B cell (primary cell): ENCODE data around the gene TBC1D21. TPM values are rescaled to one million over a fixed set of nuclear protein-coding genes. Genes with fewer than 3 reads are reported as not detected.

Experiments used
- ATAC-seq: fragments of 200-7000 bp; cut with Tn5 transposase; one replicate; pipeline ENCODE4 v1.10.0; 2021; ENCODE audit warnings: low read depth, mild to moderate bottlenecking, moderate number of reproducible peaks, moderate library complexity
- CTCF ChIA-PET: fragments of 350-600 bp; sonication (Branson Sonifier 250); formaldehyde crosslinking; loops from one replicate; lab custom pipeline; 2021; ENCODE audit warnings: antibody characterized with exemption, inconsistent platforms; lab: Charles Lee
- POLR2A ChIA-PET: fragments of 350-600 bp; sonication (Branson Sonifier 250); formaldehyde crosslinking; loops from one replicate; lab custom pipeline; 2021; ENCODE audit warnings: antibody characterized with exemption; lab: Charles Lee
- DNase-seq: peaks from one replicate; pipeline ENCODE4 v3.0.0; 2013
- H2AFZ ChIP-seq: 2 replicates; pipeline ENCODE4 v1.6.1; 2012; ENCODE audit warnings: mild to moderate bottlenecking, low read depth, low read length; ENCODE audit not compliant: insufficient read depth, poor library complexity, severe bottlenecking
- H3K27ac ChIP-seq, 2 donors: 1 replicate in 1 of 2; 2 replicates in 1 of 2; pipeline ENCODE4 v1.5.1; 2012 to 2013; ENCODE audit warnings: low read length in 2 of 2, mild to moderate bottlenecking in 2 of 2, moderate library complexity in 1 of 2
- H3K27me3 ChIP-seq, 4 experiments: fragments of 200-600 bp in 1 of 4; sonication (generic) in 1 of 4; replicated peaks in 1 of 4; 1 replicate in 2 of 4; 2 replicates in 2 of 4; pipeline versions ENCODE4 v1.6.1 to v1.7.0; 2013 to 2016; ENCODE audit warnings: low read length in 3 of 4, mild to moderate bottlenecking in 2 of 4, mixed read lengths in 1 of 4, moderate library complexity in 1 of 4; ENCODE audit not compliant: insufficient read depth in 4 of 4, control insufficient read depth in 3 of 4; ENCODE audit errors: control extremely low read depth in 1 of 4
- H3K36me3 ChIP-seq, 2 experiments: replicated peaks in 1 of 2; 1 replicate in 1 of 2; 2 replicates in 1 of 2; pipeline versions ENCODE4 v1.6.1 to v1.7.1; 2013; ENCODE audit warnings: low read length in 1 of 2; ENCODE audit not compliant: insufficient read depth in 2 of 2, control insufficient read depth in 1 of 2; ENCODE audit errors: control extremely low read depth in 1 of 2, extremely low read depth in 1 of 2
- H3K4me1 ChIP-seq, 2 donors: fragments of 200-600 bp in 1 of 2; sonication (generic) in 1 of 2; 1 replicate in 1 of 2; 2 replicates in 1 of 2; pipeline versions ENCODE4 v1.5.1 to v1.6.1; 2013 to 2017; ENCODE audit warnings: low read length in 2 of 2; ENCODE audit not compliant: control insufficient read depth in 2 of 2, insufficient read depth in 2 of 2
- H3K4me2 ChIP-seq: replicated peaks from 2 replicates; pipeline ENCODE3; 2012; ENCODE audit warnings: mild to moderate bottlenecking, low read depth, low read length; ENCODE audit not compliant: poor library complexity, severe bottlenecking
- H3K4me3 ChIP-seq, 5 experiments: fragments of 200-600 bp in 1 of 5; sonication (generic) in 1 of 5; 1 replicate in 3 of 5; 2 replicates in 2 of 5; pipeline versions ENCODE4 v1.5.1 to v1.7.0; 2011 to 2016; ENCODE audit warnings: low read length in 4 of 5, mild to moderate bottlenecking in 4 of 5, low read depth in 2 of 5, control low read depth in 1 of 5, moderate library complexity in 1 of 5; ENCODE audit not compliant: insufficient read depth in 1 of 5; ENCODE audit errors: control extremely low read depth in 1 of 5, extremely low read depth in 1 of 5
- H3K79me2 ChIP-seq: fragments of 200-600 bp; sonication (generic); one replicate; pipeline ENCODE4 v1.6.0; 2016; ENCODE audit warnings: low read length; ENCODE audit not compliant: control insufficient read depth, insufficient read depth
- H3K9ac ChIP-seq: fragments of 200-600 bp; sonication (generic); 2 replicates; pipeline ENCODE4 v1.6.1; 2017; ENCODE audit warnings: mild to moderate bottlenecking, low read length, moderate library complexity
- H3K9me3 ChIP-seq, 3 donors: one replicate each; pipeline versions ENCODE4 v1.6.1 to v1.7.1; 2013; ENCODE audit warnings: low read length in 2 of 3; ENCODE audit not compliant: control insufficient read depth in 2 of 3, insufficient read depth in 1 of 3; ENCODE audit errors: control extremely low read depth in 1 of 3
- H4K20me1 ChIP-seq: 2 replicates; pipeline ENCODE4 v1.6.0; 2012; ENCODE audit warnings: mild to moderate bottlenecking, low read length; ENCODE audit not compliant: insufficient read depth, control insufficient read depth, poor library complexity, severe bottlenecking
- H3K27ac Mint-ChIP-seq: one replicate; pipeline ENCODE4 v1.8.0; 2021; ENCODE audit warnings: mixed read lengths
- H3K27me3 Mint-ChIP-seq: one replicate; pipeline ENCODE4 v1.8.0; 2021; ENCODE audit warnings: mixed read lengths
- H3K4me1 Mint-ChIP-seq: one replicate; pipeline ENCODE4 v1.8.0; 2021; ENCODE audit warnings: mixed read lengths
- H3K4me3 Mint-ChIP-seq: one replicate; pipeline ENCODE4 v1.8.0; 2021; ENCODE audit warnings: mixed read lengths
- H3K9me3 Mint-ChIP-seq: one replicate; pipeline ENCODE4 v1.8.0; 2022; ENCODE audit warnings: mixed read lengths; ENCODE audit not compliant: insufficient read depth
- CTCF ChIP-seq: fragments of 200-600 bp; IDR thresholded peaks from one replicate; pipeline ENCODE4 v1.8.0; 2022; ENCODE audit warnings: antibody characterized with exemption, mild to moderate bottlenecking
- EZH2 ChIP-seq: IDR thresholded peaks from 2 replicates; pipeline ENCODE4 v1.6.1; 2012; ENCODE audit warnings: borderline replicate concordance, low read depth, mild to moderate bottlenecking, moderate library complexity, low read length; ENCODE audit not compliant: insufficient read depth, poor library complexity, severe bottlenecking
- WGBS: methylation state at CpG from one replicate; pipeline ENCODE4 v1.1.5; 2013; ENCODE audit warnings: missing lambda C conversion rate; ENCODE audit not compliant: insufficient coverage; 5-methylcytosine and 5-hydroxymethylcytosine counted together
- intact Hi-C: fragments of 100-400 bp; cut with micrococcal nuclease; formaldehyde crosslinking; loops from one replicate; pipeline ENCODE4 v1.10.0; 2022
- polyA plus RNA-seq: library from polyadenylated mRNA; depleted of rRNA; stranded (reverse); fragments of >200 nt; gene quantifications from 2 replicates; pipeline ENCODE4 v1.2.3, GENCODE V29; 2012
- total RNA-seq, 2 donors: library from RNA; stranded (reverse); fragments of 120-200 nt in 1 of 2; gene quantifications; 1 replicate in 1 of 2; 2 replicates in 1 of 2; pipeline versions ENCODE4 v1.2.3 to v1.2.4, GENCODE V29; 2013 to 2022

The TBC1D21 gene
- total and polyA plus RNA-seq, 2 donors (not counting 1 experiment from before 2014, with no cell fraction given), result not detected

- CTCF ChIA-PET, result interaction anchor here (0.6 kb wide), 1 partner anchor 34 kb away, joined by 3 read pairs; no protein-coding TSS in a partner anchor
Observed at GRCh38 chr15:73872346-73872745, 1.0 kb upstream of the TBC1D21 start.

GRCh38 chr15:73873889-73874511, 636 bp downstream of the TBC1D21 start:
- ChIA-PET POLR2A (no interaction called here), CTCF (interaction anchor here (0.7 to 1.6 kb wide), 8 partner anchors 9 to 99 kb away, joined by 3 to 9 read pairs (median 4); no protein-coding TSS in a partner anchor)
- 10% methylated on average over 2 of the region's 6 CpGs for WGBS
- no peak for TF ChIP-seq EZH2
- TF ChIP-seq CTCF, result peak; percentile 67
- Histone ChIP-seq H3K9ac (no peak overlapping the region), H3K36me3 (no peaks in the 10 kb centered on the region), H3K9me3 (peaks cover 0 to 5% (median 4%) of the 10 kb centered on the region in 3 donors), H3K4me1 (no peaks in the 10 kb centered on the region), H3K79me2 (no peaks in the 10 kb centered on the region), H3K27me3 (peaks cover 0 to 11% (median 7%) of the 10 kb centered on the region in 4 experiments), H4K20me1 (no peaks in the 10 kb centered on the region), H3K27ac (no peak overlapping the region), H3K4me3 (no peak overlapping the region), H3K4me2 (no peak overlapping the region), H2AFZ (no peak overlapping the region)
- H3K9me3 Mint-ChIP-seq, result no peaks in the 10 kb centered on the region
- no peaks in the 10 kb centered on the region for H3K4me1 Mint-ChIP-seq
- H3K27ac Mint-ChIP-seq, result no peak overlapping the region
- peaks cover 53% of the 10 kb centered on the region for H3K27me3 Mint-ChIP-seq
- no peak overlapping the region for H3K4me3 Mint-ChIP-seq
- ATAC-seq (no peak), DNase-seq (peak; percentile 53)
- intact Hi-C loops, result no loop called here

More at GRCh38 chr15:73872346-73872745, 1.0 kb upstream of the TBC1D21 start:
- H4K20me1 ChIP-seq, result no peaks in the 10 kb centered on the region
- no peak for DNase-seq
- H3K4me3 ChIP-seq, result no peak overlapping the region
- peaks cover 0 to 5% (median 4%) of the 10 kb centered on the region in 3 donors for H3K9me3 ChIP-seq
- no peak overlapping the region for H3K9ac ChIP-seq
- WGBS, result 86% methylated on average over 3 of the region's 5 CpGs
- peaks cover 0 to 16% (median 8%) of the 10 kb centered on the region in 4 experiments for H3K27me3 ChIP-seq
- H3K4me1 ChIP-seq, result no peaks in the 10 kb centered on the region
- Mint-ChIP-seq H3K4me1 (no peaks in the 10 kb centered on the region), H3K27ac (no peak overlapping the region), H3K27me3 (peaks cover 53% of the 10 kb centered on the region), H3K9me3 (no peaks in the 10 kb centered on the region), H3K4me3 (no peak overlapping the region)
- H3K79me2 ChIP-seq, result no peaks in the 10 kb centered on the region
- H3K27ac ChIP-seq, result no peak overlapping the region
- no peak for TF ChIP-seq EZH2
- H3K4me2 ChIP-seq, result no peak overlapping the region
- intact Hi-C loops, result no loop called here
- POLR2A ChIA-PET, result no interaction called here
- H3K36me3 ChIP-seq, result no peaks in the 10 kb centered on the region
- ATAC-seq, result no peak
- H2AFZ ChIP-seq, result no peak overlapping the region
